GM06990 (cell line): ENCODE results near the gene SLC25A26.

Experiments
- DNase-seq: peaks from one replicate; pipeline ENCODE4 v3.0.0-alpha.2; 2011; ENCODE audit not compliant: insufficient read length; ENCODE audit errors: extremely low read depth
- H3K27me3 ChIP-seq: replicated peaks from 2 replicates; pipeline ENCODE4 v1.6.0; 2011; ENCODE audit warnings: low read length; ENCODE audit not compliant: control insufficient read depth, insufficient read depth
- H3K36me3 ChIP-seq: 2 replicates; pipeline ENCODE4 v1.5.1; 2011; ENCODE audit warnings: low read length; ENCODE audit not compliant: control insufficient read depth, insufficient read depth
- H3K4me3 ChIP-seq: replicated peaks from 2 replicates; pipeline ENCODE4 v1.5.1; 2011; ENCODE audit warnings: low read depth, mild to moderate bottlenecking, control low read depth, low read length
- CTCF ChIP-seq: IDR thresholded peaks from 2 replicates; pipeline ENCODE4 v1.5.1; 2011; ENCODE audit warnings: low read length, control low read depth, mild to moderate bottlenecking, inconsistent platforms; ENCODE audit not compliant: insufficient read depth, poor library complexity, severe bottlenecking

The SLC25A26 gene

DNA sequence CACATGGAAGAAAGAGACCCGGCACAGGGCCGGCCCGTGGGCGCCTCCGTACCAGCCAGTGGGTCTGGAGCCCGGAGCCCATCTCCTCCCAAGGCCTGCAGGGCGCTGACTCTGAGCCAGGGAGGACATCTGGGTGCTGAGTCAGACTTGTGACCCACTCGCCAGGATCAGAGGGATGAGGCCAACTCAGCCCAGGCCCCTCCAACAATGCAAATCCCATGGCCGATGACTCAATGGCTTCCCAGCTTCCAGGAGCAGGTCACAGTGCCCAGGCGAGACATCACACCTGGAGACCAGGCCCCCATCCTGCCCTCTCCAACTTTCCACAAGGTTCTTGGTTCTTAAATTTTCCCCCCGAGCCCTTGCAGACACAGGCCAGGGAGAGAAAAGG lies 184.9 kb downstream of the SLC25A26 start:
- no peak for DNase-seq
- TF ChIP-seq CTCF: no peak
- Histone ChIP-seq H3K36me3 (peaks cover 24% of the 10 kb centered on the region), H3K4me3 (no peak overlapping the region), H3K27me3 (no peaks in the 10 kb centered on the region)

- DNase-seq: no peak
- H3K36me3 ChIP-seq: peaks cover 24% of the 10 kb centered on the region
- H3K4me3 ChIP-seq: no peak overlapping the region
- no peak for TF ChIP-seq CTCF
- no peaks in the 10 kb centered on the region for H3K27me3 ChIP-seq
Measured at GRCh38 chr3:66406163-66406562, 185.4 kb downstream of the SLC25A26 start.

DNA sequence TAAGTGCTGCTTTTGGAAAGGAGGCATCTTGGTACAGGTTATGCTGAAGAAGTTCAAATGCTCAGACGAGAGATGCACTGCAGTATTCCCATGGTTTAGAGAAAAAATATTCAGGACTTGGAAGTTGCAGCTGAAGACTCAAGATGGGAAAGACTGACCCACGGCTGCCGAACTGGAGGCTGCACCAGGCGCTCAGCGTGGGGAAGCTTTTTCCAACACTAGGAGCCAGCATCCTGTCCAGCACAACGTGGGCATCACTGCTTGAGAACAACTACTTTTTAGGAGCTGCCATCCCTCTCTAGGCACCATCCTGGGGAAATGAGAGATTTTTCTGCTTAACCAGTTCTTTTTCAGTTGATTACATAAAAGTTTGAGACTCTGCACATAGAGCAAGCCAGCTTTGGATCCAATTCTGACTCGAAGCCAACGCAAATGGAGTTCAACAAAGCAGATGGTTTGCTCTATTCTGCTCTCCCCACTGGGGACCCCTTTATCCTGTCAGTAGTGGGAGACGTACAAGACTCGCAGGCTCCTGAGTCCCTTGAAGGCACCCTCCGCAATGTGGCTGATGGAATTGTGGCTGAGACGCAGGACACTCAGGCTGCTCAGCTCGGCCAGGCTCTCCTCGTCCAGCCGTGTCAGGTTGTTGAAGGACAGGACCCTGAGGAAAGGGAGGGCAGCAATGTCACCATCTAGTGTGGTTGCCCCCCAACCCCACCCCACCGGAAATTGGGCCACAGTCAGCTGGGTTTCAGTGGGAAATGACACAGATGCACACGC lies 186.2 kb downstream of the SLC25A26 start:
- no peaks in the 10 kb centered on the region for H3K27me3 ChIP-seq
- no peak overlapping the region for H3K4me3 ChIP-seq
- TF ChIP-seq CTCF: no peak
- H3K36me3 ChIP-seq: peaks cover 24% of the 10 kb centered on the region
- no peak for DNase-seq

GRCh38 chr3:66407611-66408218 lies 186.9 kb downstream of the SLC25A26 start:
- no peaks in the 10 kb centered on the region for H3K27me3 ChIP-seq
- H3K36me3 ChIP-seq: peaks cover 30% of the 10 kb centered on the region
- no peak overlapping the region for H3K4me3 ChIP-seq
- peak; percentile 59 for DNase-seq
- peak; percentile 95 for TF ChIP-seq CTCF

DNA sequence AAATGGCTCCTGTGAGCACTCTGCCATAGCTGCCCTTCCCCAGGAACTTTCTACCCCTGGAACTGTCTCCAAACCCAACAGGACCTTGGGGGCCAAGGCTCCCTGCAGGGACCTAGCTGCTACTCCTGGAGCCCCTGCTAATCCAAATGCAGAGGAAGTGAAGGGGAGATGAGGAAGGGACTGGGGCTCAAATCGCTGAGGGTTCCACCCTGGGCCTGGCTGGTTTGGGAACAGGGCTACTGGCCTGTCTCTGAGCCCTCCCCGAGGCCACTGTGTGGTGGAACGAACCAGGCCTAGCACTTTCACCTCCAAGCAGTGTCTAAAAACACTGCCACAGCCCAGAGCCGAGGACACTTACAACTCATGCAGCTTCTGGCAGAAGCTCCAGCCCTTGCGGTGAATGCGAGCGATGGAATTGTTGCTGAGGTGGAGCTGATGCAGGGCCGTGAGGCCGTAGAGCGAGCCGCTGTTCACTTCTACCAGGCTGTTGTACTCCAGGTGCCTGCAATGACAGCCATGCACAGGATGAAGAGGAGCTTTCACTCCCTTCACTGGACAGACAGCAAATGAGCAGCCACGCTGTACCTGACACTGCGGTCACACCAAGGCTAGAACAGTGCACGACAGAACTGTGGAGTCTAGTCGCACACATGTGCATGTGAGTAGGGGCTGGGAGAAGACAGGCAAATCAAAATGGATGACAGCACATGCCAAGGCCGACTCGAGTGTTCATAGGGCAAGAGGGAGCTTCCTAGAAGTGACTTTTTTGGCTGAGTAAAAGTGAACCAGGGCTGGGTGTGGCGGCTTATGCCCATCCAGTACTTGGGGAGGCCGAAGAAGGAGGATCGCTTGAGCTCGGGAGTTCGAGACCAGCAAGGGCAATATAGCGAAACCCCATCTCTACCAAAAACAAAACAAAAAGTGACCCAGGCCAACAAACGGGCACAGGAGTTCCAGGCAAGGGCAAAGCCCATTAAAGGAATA lies 189.3 kb downstream of the SLC25A26 start:
- peaks cover 25% of the 10 kb centered on the region for H3K36me3 ChIP-seq
- H3K4me3 ChIP-seq: no peak overlapping the region
- DNase-seq: no peak
- H3K27me3 ChIP-seq: no peaks in the 10 kb centered on the region
- TF ChIP-seq CTCF: no peak
